K562 (cell line): ENCODE results near the gene GALP.

Source experiments
- CREM ChIP-seq: IDR thresholded peaks from 2 replicates; pipeline ENCODE4 v1.6.1; 2014; ENCODE audit warnings: antibody characterized with exemption, low read depth
- CTCF ChIP-seq, 3 experiments: IDR thresholded peaks in 2 of 3; conservative IDR thresholded peaks in 1 of 3; 2 replicates each; pipeline ENCODE4 v1.5.1; 2011 to 2012; ENCODE audit warnings: low read length in 3 of 3, mild to moderate bottlenecking in 3 of 3, control low read depth in 2 of 3, improper control_type of control experiment in 1 of 3, inconsistent platforms in 1 of 3, low read depth in 1 of 3, mixed read lengths in 1 of 3, moderate library complexity in 1 of 3; ENCODE audit not compliant: insufficient read depth in 2 of 3
- GTF2F1 ChIP-seq: IDR thresholded peaks from 2 replicates; pipeline ENCODE4 v1.6.1; 2011; ENCODE audit warnings: low read depth, low read length, improper control_type of control experiment
- JUNB ChIP-seq: fragments of 450-650 bp; formaldehyde crosslinking; conservative IDR thresholded peaks from 2 replicates; pipeline ENCODE4 v1.4.0; 2020; ENCODE audit warnings: mild to moderate bottlenecking
- PHF8 ChIP-seq: fragments of 200-600 bp; sonication (generic); IDR thresholded peaks from 2 replicates; pipeline ENCODE4 v1.6.1; 2012; ENCODE audit warnings: mixed run types, mild to moderate bottlenecking, inconsistent platforms, low read length, moderate library complexity, borderline replicate concordance
- REST ChIP-seq, 2 experiments: fragments of 450-650 bp; formaldehyde crosslinking in 1 of 2; IDR thresholded peaks; 2 replicates each; pipeline versions ENCODE4 v1.4.0 to v1.6.1; 2014 to 2020; ENCODE audit warnings: mild to moderate bottlenecking in 2 of 2, borderline replicate concordance in 1 of 2, low read depth in 1 of 2
- RFX5 ChIP-seq: IDR thresholded peaks from 2 replicates; pipeline ENCODE4 v1.6.1; 2011; ENCODE audit warnings: low read depth, mild to moderate bottlenecking, improper control_type of control experiment, low read length
- SIN3B ChIP-seq: fragments of 450-650 bp; IDR thresholded peaks from 2 replicates; pipeline ENCODE4 v1.6.1; 2017; ENCODE audit warnings: low read depth, mild to moderate bottlenecking, moderate library complexity
- SOX6 ChIP-seq: fragments of 450-650 bp; IDR thresholded peaks from 2 replicates; pipeline ENCODE4 v1.6.1; 2014; ENCODE audit warnings: mild to moderate bottlenecking
- YY1 ChIP-seq, 3 experiments: IDR thresholded peaks; 2 replicates each; pipeline ENCODE4 v1.6.1; 2011; ENCODE audit warnings: low read length in 2 of 3, mild to moderate bottlenecking in 2 of 3, moderate library complexity in 2 of 3, borderline replicate concordance in 1 of 3, control low read depth in 1 of 3, low read depth in 1 of 3; ENCODE audit not compliant: insufficient read depth in 3 of 3, insufficient replicate concordance in 2 of 3, control insufficient read depth in 1 of 3, insufficient read length in 1 of 3; ENCODE audit errors: extremely low read depth in 1 of 3
- ZNF780A ChIP-seq: fragments of 250-450 bp; sonication (Bioruptor Pico); IDR thresholded peaks from 2 replicates; pipeline ENCODE4 v1.5.0; 2021; ENCODE audit warnings: mild to moderate bottlenecking

- TF ChIP-seq SIN3B: no peak
- no peak for TF ChIP-seq JUNB (CRISPR knock-in tag)
- no peak for TF ChIP-seq PHF8
- no peak for TF ChIP-seq RFX5
- TF ChIP-seq ZNF780A: no peak
- TF ChIP-seq CREM: no peak
- no peak for TF ChIP-seq SOX6
- no peak for TF ChIP-seq GTF2F1
- no peak for TF ChIP-seq REST (IDR thresholded peaks at IDR 0.05; ENCODE audit: borderline replicate concordance)
- TF ChIP-seq REST (CRISPR knock-in tag; IDR thresholded peaks at IDR 0.05; ENCODE audit: low read depth): no peak
- no peak for TF ChIP-seq CTCF (IDR thresholded peaks at IDR 0.05 in 2 of 3, conservative IDR thresholded peaks at IDR 0.05 in 1 of 3; ENCODE audit: insufficient read depth in 2 of 3, low read depth in 1 of 3, low read length in 3 of 3)
- TF ChIP-seq YY1 (IDR thresholded peaks at IDR 0.05; ENCODE audit: borderline replicate concordance in 1 of 3, control insufficient read depth in 1 of 3, extremely low read depth in 1 of 3, insufficient read depth in 3 of 3, insufficient read length in 1 of 3, insufficient replicate concordance in 2 of 3, low read depth in 1 of 3, low read length in 2 of 3): no peak
Measured at GRCh38 chr19:56193981-56194640, 18.3 kb downstream of the GALP start.
